GM12878 (cell line): Measurements from ENCODE around the gene FABP1. TPM values are rescaled to one million over a fixed set of nuclear protein-coding genes. Genes with fewer than 3 reads are reported as not detected.

ENCODE experiments used
- ATAC-seq: fragments of 200-7000 bp; cut with Tn5 transposase; 3 replicates; pipeline ENCODE4 v1.9.1; 2020; ENCODE audit warnings: mild to moderate bottlenecking, moderate library complexity
- BruUV-seq: library from RNA; stranded (reverse); fragments of 400-500 nt; replicated peaks from 2 replicates; lab custom pipeline; 2021; lab: Mats Ljungman, UMichigan
- CTCF ChIA-PET: fragments of 300-600 bp; sonication (Branson Sonifier 250); formaldehyde crosslinking; extraction: SDS; loops from one replicate; lab custom pipeline; 2021; ENCODE audit warnings: inconsistent platforms; lab: Yijun Ruan, JAX
- POLR2A ChIA-PET: fragments of 350-600 bp; formaldehyde crosslinking; extraction: SDS; loops from one replicate; lab custom pipeline; 2021; ENCODE audit warnings: inconsistent platforms; lab: Charles Lee
- RAD21 ChIA-PET: fragments of 300-600 bp; sonication (Branson Sonifier 250); formaldehyde crosslinking; loops from one replicate; lab custom pipeline; 2023; ENCODE audit warnings: antibody characterized with exemption; ENCODE audit not compliant: unreplicated experiment; lab: Charles Lee
- SMC1A ChIA-PET: fragments of 300-600 bp; sonication (Branson Sonifier 250); formaldehyde crosslinking; loops from one replicate; lab custom pipeline; 2023; ENCODE audit not compliant: unreplicated experiment, uncharacterized antibody; lab: Charles Lee
- DNase-seq: peaks from one replicate; pipeline ENCODE4 v3.0.0-alpha.2; 2011; ENCODE audit warnings: low read depth, low spot score
- FAIRE-seq: peaks from 3 replicates; lab custom pipeline; 2011; peaks lifted over from hg19 to GRCh38; lab: Jason Lieb, UNC
- H2AFZ ChIP-seq: 2 replicates; pipeline ENCODE4 v1.6.0; 2011; ENCODE audit warnings: low read depth, low read length, control low read depth; ENCODE audit not compliant: control insufficient read depth
- H3K27ac ChIP-seq: 2 replicates; pipeline ENCODE4 v1.5.1; 2011; ENCODE audit warnings: control low read depth; ENCODE audit not compliant: control insufficient read depth, insufficient read depth
- H3K27me3 ChIP-seq, 2 experiments: replicated peaks in 1 of 2; 2 replicates each; pipeline versions ENCODE4 v1.6.0 to v1.6.1; 2011; ENCODE audit warnings: low read length in 1 of 2; ENCODE audit not compliant: control insufficient read depth in 2 of 2, insufficient read depth in 2 of 2
- H3K36me3 ChIP-seq, 2 experiments: 2 replicates each; pipeline ENCODE4 v1.5.1; 2011; ENCODE audit warnings: low read length in 1 of 2; ENCODE audit not compliant: control insufficient read depth in 2 of 2, insufficient read depth in 2 of 2
- H3K4me1 ChIP-seq: 2 replicates; pipeline ENCODE4 v1.6.1; 2011; ENCODE audit warnings: mild to moderate bottlenecking, low read length, moderate library complexity, mixed read lengths; ENCODE audit not compliant: control insufficient read depth, insufficient read depth
- H3K4me2 ChIP-seq: 2 replicates; pipeline ENCODE4 v1.6.0; 2011; ENCODE audit warnings: control low read depth; ENCODE audit not compliant: control insufficient read depth, insufficient read depth
- H3K4me3 ChIP-seq: fragments of 200-600 bp; sonication (generic); 2 replicates; pipeline ENCODE4 v1.5.1; 2016
- H3K79me2 ChIP-seq: 2 replicates; pipeline ENCODE4 v1.6.0; 2011; ENCODE audit warnings: low read length; ENCODE audit not compliant: control insufficient read depth, insufficient read depth
- H3K9ac ChIP-seq: 2 replicates; pipeline ENCODE4 v1.8.0; 2011; ENCODE audit warnings: low read length, control low read depth, mixed read lengths; ENCODE audit not compliant: control insufficient read depth, insufficient read depth
- H3K9me3 ChIP-seq: replicated peaks from 3 replicates; pipeline ENCODE4 v1.5.1; 2011; ENCODE audit warnings: mild to moderate bottlenecking, low read length; ENCODE audit not compliant: control insufficient read depth, insufficient read depth
- H4K20me1 ChIP-seq: 2 replicates; pipeline ENCODE4 v1.6.0; 2011; ENCODE audit not compliant: control insufficient read depth, insufficient read depth
- DPF2 ChIP-seq: fragments of 450-650 bp; IDR thresholded peaks from 2 replicates; pipeline ENCODE4 v1.6.1; 2017; ENCODE audit warnings: mild to moderate bottlenecking
- RBBP5 ChIP-seq: fragments of 200-600 bp; sonication (generic); conservative IDR thresholded peaks from 2 replicates; pipeline ENCODE4 v1.6.1; 2016
- RFX5 ChIP-seq: IDR thresholded peaks from 2 replicates; pipeline ENCODE4 v1.6.1; 2011; ENCODE audit warnings: low read depth, low read length, improper control_type of control experiment
- SMAD5 ChIP-seq: IDR thresholded peaks from 2 replicates; pipeline ENCODE4 v1.6.1; 2016; ENCODE audit warnings: antibody characterized with exemption, low read depth
- SP1 ChIP-seq: IDR thresholded peaks from one replicate; pipeline ENCODE4 v1.6.1; 2011; ENCODE audit warnings: low read depth, low read length
- SUPT20H ChIP-seq: IDR thresholded peaks from 2 replicates; pipeline ENCODE4 v1.6.1; 2011; ENCODE audit warnings: low read depth, mild to moderate bottlenecking, low read length, moderate library complexity, borderline replicate concordance; ENCODE audit not compliant: control insufficient read depth
- TCF3 ChIP-seq: IDR thresholded peaks from 2 replicates; pipeline ENCODE4 v1.6.1; 2012; ENCODE audit warnings: low read depth, mild to moderate bottlenecking, low read length, borderline replicate concordance; ENCODE audit not compliant: insufficient read depth
- WGBS: methylation state at CpG from one replicate; pipeline ENCODE4 v1.1.6; 2016; ENCODE audit warnings: low lambda C conversion rate; ENCODE audit not compliant: insufficient replicate concordance, insufficient coverage; ENCODE audit errors: missing lambda C conversion rate; 5-methylcytosine and 5-hydroxymethylcytosine counted together
- in situ Hi-C: fragments of 300-500 bp; cut with MboI; formaldehyde crosslinking; loops from 9 replicates; pipeline ENCODE4 v1.14.3; 2018; ENCODE audit warnings: mixed read lengths
- intact Hi-C: fragments of 100-400 bp; cut with micrococcal nuclease; formaldehyde crosslinking; loops from one replicate; pipeline ENCODE4 v1.14.2; 2022; ENCODE audit not compliant: unreplicated experiment
- polyA plus RNA-seq, 11 experiments: library from polyadenylated mRNA; depleted of rRNA in 4 of 11; unstranded in 6 of 11; stranded (reverse) in 5 of 11; fragments of >200 nt; fragmentation: Nextera tagmentation in 4 of 11; fragmentation: Illumina TruSeq in 1 of 11; extraction: Ambion mirVana in 4 of 11; extraction: Trizol in 1 of 11; gene quantifications; 1 replicate in 1 of 11; 2 replicates in 10 of 11; pipeline versions ENCODE4 v1.2.1 to v1.2.3, GENCODE V29; 2011 to 2016; ENCODE audit warnings: inconsistent platforms in 2 of 11, missing spikeins in 2 of 11, low read depth in 1 of 11
- total RNA-seq, 4 experiments: library from RNA; depleted of rRNA in 3 of 4; stranded (reverse); fragments of >200 nt in 3 of 4; fragmentation: Illumina TruSeq in 1 of 4; extraction: Trizol in 1 of 4; gene quantifications; 2 replicates each; pipeline versions ENCODE4 v1.2.1 to v1.2.3, GENCODE V29; 2013 to 2021
- TF ChIP-seq, protein P1 (sequence below): fragments of 150-350 bp; IDR thresholded peaks from 2 replicates; pipeline ENCODE4 v1.6.1; 2014; ENCODE audit warnings: mild to moderate bottlenecking, low read depth, low read length

FABP1 gene
- total and polyA plus RNA-seq, 10 of the 15 experiments (the other 5 are each of a cell fraction or from before 2014, with no cell fraction given) = not detected

GRCh38 chr2:88117973-88118372, 9.9 kb downstream of the FABP1 start:
- no peak for ATAC-seq

More at GRCh38 chr2:88117973-88118372, 9.9 kb downstream of the FABP1 start:
- Histone ChIP-seq H3K4me1 (no peaks in the 10 kb centered on the region), H3K4me2 (no peak overlapping the region), H4K20me1 (no peaks in the 10 kb centered on the region), H3K9ac (no peak overlapping the region), H3K27me3 (peaks cover 0 to 1% of the 10 kb centered on the region in 2 experiments; a peak in 2 of 4 replicates), H3K79me2 (no peaks in the 10 kb centered on the region), H3K9me3 (no peaks in the 10 kb centered on the region), H3K36me3 (no peaks in the 10 kb centered on the region), H3K4me3 (no peak overlapping the region), H3K27ac (no peak overlapping the region), H2AFZ (no peak overlapping the region)
- ChIA-PET CTCF (interaction anchor here (1.3 kb wide), 1 partner anchor 58 kb away, joined by 3 read pairs; no protein-coding TSS in a partner anchor), RAD21 (no interaction called here), POLR2A (no interaction called here), SMC1A (no interaction called here)
- DNase-seq = no peak
- TF ChIP-seq, protein P1, sequence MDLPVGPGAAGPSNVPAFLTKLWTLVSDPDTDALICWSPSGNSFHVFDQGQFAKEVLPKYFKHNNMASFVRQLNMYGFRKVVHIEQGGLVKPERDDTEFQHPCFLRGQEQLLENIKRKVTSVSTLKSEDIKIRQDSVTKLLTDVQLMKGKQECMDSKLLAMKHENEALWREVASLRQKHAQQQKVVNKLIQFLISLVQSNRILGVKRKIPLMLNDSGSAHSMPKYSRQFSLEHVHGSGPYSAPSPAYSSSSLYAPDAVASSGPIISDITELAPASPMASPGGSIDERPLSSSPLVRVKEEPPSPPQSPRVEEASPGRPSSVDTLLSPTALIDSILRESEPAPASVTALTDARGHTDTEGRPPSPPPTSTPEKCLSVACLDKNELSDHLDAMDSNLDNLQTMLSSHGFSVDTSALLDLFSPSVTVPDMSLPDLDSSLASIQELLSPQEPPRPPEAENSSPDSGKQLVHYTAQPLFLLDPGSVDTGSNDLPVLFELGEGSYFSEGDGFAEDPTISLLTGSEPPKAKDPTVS = no peak
- TF ChIP-seq RBBP5 (no peak), TCF3 (no peak), SMAD5 (no peak), SUPT20H (no peak), DPF2 (no peak), SP1 (no peak), RFX5 (no peak)
- in situ Hi-C loops = no loop called here
- WGBS = 19% methylated on average over 4 of the region's 4 CpGs
- intact Hi-C loops = no loop called here
- FAIRE-seq = no peak
- no TSS peak for BruUV-seq
